HEK293 (cell line): ENCODE data around the gene PRODH2.
A peak's percentile ranks its signal among the peaks of the same experiment; 100 is the strongest.

ENCODE experiments used
- BCL11A ChIP-seq: fragments of 450-650 bp; formaldehyde crosslinking; IDR thresholded peaks from 2 replicates; pipeline ENCODE4 v1.5.1; 2016; ENCODE audit warnings: low read depth, missing biosample characterization, missing genetic modification characterization
- ELK4 ChIP-seq: IDR thresholded peaks from 2 replicates; pipeline ENCODE4 v1.6.1; 2011; ENCODE audit warnings: mild to moderate bottlenecking, low read depth, low read length, borderline replicate concordance
- IKZF3 ChIP-seq: fragments of 450-650 bp; IDR thresholded peaks from 2 replicates; pipeline ENCODE4 v1.5.0; 2018; ENCODE audit warnings: missing biosample characterization, mild to moderate bottlenecking, missing genetic modification characterization, moderate library complexity
- KLF8 ChIP-seq: fragments of 450-650 bp; formaldehyde crosslinking; IDR thresholded peaks from 2 replicates; pipeline ENCODE4 v1.5.1; 2016; ENCODE audit warnings: missing biosample characterization, missing genetic modification characterization
- MYNN ChIP-seq: fragments of 450-650 bp; formaldehyde crosslinking; IDR thresholded peaks from 2 replicates; pipeline ENCODE4 v1.5.1; 2016; ENCODE audit warnings: missing biosample characterization, missing genetic modification characterization, borderline replicate concordance
- PATZ1 ChIP-seq: fragments of 450-650 bp; formaldehyde crosslinking; IDR thresholded peaks from 2 replicates; pipeline ENCODE4 v1.5.1; 2016; ENCODE audit warnings: missing biosample characterization, missing genetic modification characterization
- SCRT1 ChIP-seq: fragments of 450-650 bp; formaldehyde crosslinking; IDR thresholded peaks from 2 replicates; pipeline ENCODE4 v1.5.1; 2016; ENCODE audit warnings: missing biosample characterization, missing genetic modification characterization, borderline replicate concordance
- SCRT2 ChIP-seq: fragments of 450-650 bp; formaldehyde crosslinking; IDR thresholded peaks from 2 replicates; pipeline ENCODE4 v1.5.1; 2016; ENCODE audit warnings: missing biosample characterization, missing genetic modification characterization
- TSHZ1 ChIP-seq: fragments of 450-650 bp; formaldehyde crosslinking; IDR thresholded peaks from 2 replicates; pipeline ENCODE4 v1.5.1; 2016; ENCODE audit warnings: missing biosample characterization, missing genetic modification characterization, borderline replicate concordance
- ZBTB1 ChIP-seq: fragments of 450-650 bp; formaldehyde crosslinking; IDR thresholded peaks from 2 replicates; pipeline ENCODE4 v1.5.1; 2016; ENCODE audit warnings: missing biosample characterization, missing genetic modification characterization
- ZNF112 ChIP-seq: fragments of 450-650 bp; formaldehyde crosslinking; IDR thresholded peaks from 2 replicates; pipeline ENCODE4 v1.5.0; 2017; ENCODE audit warnings: missing biosample characterization, missing genetic modification characterization
- ZNF121 ChIP-seq: fragments of 450-650 bp; formaldehyde crosslinking; IDR thresholded peaks from 2 replicates; pipeline ENCODE4 v1.5.1; 2016; ENCODE audit warnings: missing biosample characterization, missing genetic modification characterization
- ZNF16 ChIP-seq: fragments of 450-650 bp; formaldehyde crosslinking; IDR thresholded peaks from 2 replicates; pipeline ENCODE4 v1.5.1; 2016; ENCODE audit warnings: low read depth, missing biosample characterization, missing genetic modification characterization
- ZNF18 ChIP-seq: fragments of 450-650 bp; formaldehyde crosslinking; IDR thresholded peaks from 2 replicates; pipeline ENCODE4 v1.5.1; 2016; ENCODE audit warnings: missing biosample characterization, missing genetic modification characterization
- ZNF202 ChIP-seq: fragments of 450-650 bp; formaldehyde crosslinking; IDR thresholded peaks from 2 replicates; pipeline ENCODE4 v1.5.1; 2016; ENCODE audit warnings: missing biosample characterization, missing genetic modification characterization, borderline replicate concordance
- ZNF214 ChIP-seq: fragments of 450-650 bp; formaldehyde crosslinking; IDR thresholded peaks from 2 replicates; pipeline ENCODE4 v1.5.1; 2017; ENCODE audit warnings: missing biosample characterization, mild to moderate bottlenecking, missing genetic modification characterization, borderline replicate concordance
- ZNF26 ChIP-seq: fragments of 450-650 bp; formaldehyde crosslinking; IDR thresholded peaks from 2 replicates; pipeline ENCODE4 v1.5.1; 2016; ENCODE audit warnings: missing biosample characterization, missing genetic modification characterization
- ZNF311 ChIP-seq: fragments of 450-650 bp; formaldehyde crosslinking; IDR thresholded peaks from 2 replicates; pipeline ENCODE4 v1.5.1; 2017; ENCODE audit warnings: missing biosample characterization, missing genetic modification characterization, borderline replicate concordance
- ZNF341 ChIP-seq: fragments of 450-650 bp; formaldehyde crosslinking; IDR thresholded peaks from 2 replicates; pipeline ENCODE4; 2016; ENCODE audit warnings: low read depth, missing biosample characterization, missing genetic modification characterization
- ZNF449 ChIP-seq: fragments of 450-650 bp; formaldehyde crosslinking; IDR thresholded peaks from 2 replicates; pipeline ENCODE4 v1.5.1; 2017; ENCODE audit warnings: missing biosample characterization, mild to moderate bottlenecking, missing genetic modification characterization, moderate library complexity
- ZNF510 ChIP-seq: fragments of 450-650 bp; formaldehyde crosslinking; IDR thresholded peaks from 2 replicates; pipeline ENCODE4 v1.5.1; 2018; ENCODE audit warnings: mild to moderate bottlenecking, missing genetic modification characterization, missing biosample characterization; ENCODE audit not compliant: insufficient replicate concordance
- ZNF529 ChIP-seq: fragments of 450-650 bp; formaldehyde crosslinking; IDR thresholded peaks from 2 replicates; pipeline ENCODE4 v1.5.1; 2017; ENCODE audit warnings: missing genetic modification characterization, missing biosample characterization; ENCODE audit not compliant: insufficient replicate concordance
- ZNF623 ChIP-seq: fragments of 450-650 bp; formaldehyde crosslinking; IDR thresholded peaks from 2 replicates; pipeline ENCODE4 v1.5.1; 2016; ENCODE audit warnings: missing biosample characterization, missing genetic modification characterization
- ZNF629 ChIP-seq: fragments of 450-650 bp; formaldehyde crosslinking; IDR thresholded peaks from 2 replicates; pipeline ENCODE4 v1.5.1; 2017; ENCODE audit warnings: missing biosample characterization, missing genetic modification characterization
- ZNF792 ChIP-seq: fragments of 450-650 bp; formaldehyde crosslinking; IDR thresholded peaks from 2 replicates; pipeline ENCODE4 v1.5.1; 2016; ENCODE audit warnings: missing biosample characterization, missing genetic modification characterization

The PRODH2 gene

GRCh38 chr19:35845215-35846037 lies 32.8 kb upstream of the PRODH2 start (continued):
- TF ChIP-seq PATZ1 (peak; percentile 83), ZBTB1 (tag by site-specific recombination) (no peak), SCRT1 (tag by site-specific recombination) (peak; percentile 43; the same call in 1 of the 2 replicates), ZNF214 (no peak), ZNF510 (tag by site-specific recombination) (no peak), KLF8 (tag by site-specific recombination) (peak; percentile 88), MYNN (tag by site-specific recombination) (no peak), ZNF121 (tag by site-specific recombination) (peak; percentile 92), ZNF202 (tag by site-specific recombination) (no peak), ZNF529 (tag by site-specific recombination) (no peak), TSHZ1 (tag by site-specific recombination) (peak; percentile 36; the same call in 1 of the 2 replicates), ZNF112 (tag by site-specific recombination) (no peak), ZNF449 (0 out of 2 replicates have a peak, but pooled peaks have one; percentile 15), SCRT2 (tag by site-specific recombination) (peak; percentile 89), ELK4 (no peak), ZNF341 (tag by site-specific recombination) (no peak), ZNF311 (tag by site-specific recombination) (no peak), ZNF26 (tag by site-specific recombination) (no peak), ZNF792 (tag by site-specific recombination) (no peak), BCL11A (tag by site-specific recombination) (peak; percentile 44; the same call in 1 of the 2 replicates), ZNF16 (no peak; the same call in 1 of the 2 replicates), IKZF3 (tag by site-specific recombination) (peak; percentile 56; the same call in 1 of the 2 replicates), ZNF629 (0 out of 2 replicates have a peak, but pooled peaks have one; percentile 49), ZNF623 (tag by site-specific recombination) (no peak), ZNF18 (tag by site-specific recombination) (no peak)
